K562 (cell line): ENCODE results near the gene AIDA. TPM values are rescaled to one million over a fixed set of nuclear protein-coding genes. Genes with fewer than 3 reads are reported as not detected.

Experiments
- ASH1L ChIP-seq: fragments of 450-650 bp; IDR thresholded peaks from 2 replicates; pipeline ENCODE4 v1.6.1; 2018; ENCODE audit warnings: borderline replicate concordance, mild to moderate bottlenecking, low read depth; ENCODE audit not compliant: partially characterized antibody
- CBX3 ChIP-seq, 2 experiments: IDR thresholded peaks; 1 replicate in 1 of 2; 2 replicates in 1 of 2; pipeline ENCODE4 v1.6.1; 2012; ENCODE audit warnings: inconsistent platforms in 2 of 2, low read length in 2 of 2, borderline replicate concordance in 1 of 2, control low read depth in 1 of 2
- COPS2 ChIP-seq: fragments of 450-650 bp; conservative IDR thresholded peaks from 2 replicates; pipeline ENCODE4 v1.6.1; 2016; ENCODE audit warnings: mild to moderate bottlenecking, moderate library complexity
- E2F3 ChIP-seq: fragments of 250-450 bp; sonication (Bioruptor Pico); IDR thresholded peaks from 2 replicates; pipeline ENCODE4 v1.4.0; 2020; ENCODE audit warnings: mild to moderate bottlenecking
- E2F4 ChIP-seq: sonication (generic); formaldehyde crosslinking; IDR thresholded peaks from 2 replicates; pipeline ENCODE4 v1.8.0; 2022; ENCODE audit warnings: mild to moderate bottlenecking, low read depth, missing genetic modification reagents
- E2F6 ChIP-seq, 2 experiments: IDR thresholded peaks; 2 replicates each; pipeline ENCODE4 v1.6.1; 2011; ENCODE audit warnings: borderline replicate concordance in 1 of 2, control low read depth in 1 of 2, low read depth in 1 of 2, low read length in 1 of 2, mild to moderate bottlenecking in 1 of 2, mixed read lengths in 1 of 2, moderate library complexity in 1 of 2; ENCODE audit not compliant: insufficient read depth in 1 of 2, insufficient read length in 1 of 2, poor library complexity in 1 of 2, severe bottlenecking in 1 of 2; ENCODE audit errors: extremely low read depth in 1 of 2
- ESRRB ChIP-seq: fragments of 250-450 bp; sonication (Bioruptor Pico); IDR thresholded peaks from 2 replicates; pipeline ENCODE4 v1.5.0; 2020; ENCODE audit warnings: mild to moderate bottlenecking, moderate library complexity, borderline replicate concordance
- EZH2 ChIP-seq: IDR thresholded peaks from 2 replicates; pipeline ENCODE4 v1.6.1; 2012; ENCODE audit warnings: low read depth, mild to moderate bottlenecking, inconsistent platforms, low read length, borderline replicate concordance
- FIP1L1 ChIP-seq: fragments of 200-400 bp; formaldehyde crosslinking; IDR thresholded peaks from 2 replicates; pipeline ENCODE4 v1.6.1; 2018; ENCODE audit warnings: mild to moderate bottlenecking, low read depth, low read length; ENCODE audit not compliant: poor library complexity, severe bottlenecking
- SIN3B ChIP-seq: fragments of 450-650 bp; IDR thresholded peaks from 2 replicates; pipeline ENCODE4 v1.6.1; 2017; ENCODE audit warnings: low read depth, mild to moderate bottlenecking, moderate library complexity
- SMAD4 ChIP-seq: fragments of 250-450 bp; sonication (Bioruptor Pico); conservative IDR thresholded peaks from 2 replicates; pipeline ENCODE4 v1.8.0; 2021; ENCODE audit warnings: inconsistent platforms, mild to moderate bottlenecking, moderate library complexity
- TAF7 ChIP-seq: fragments of 450-650 bp; IDR thresholded peaks from 2 replicates; pipeline ENCODE4 v1.6.1; 2016; ENCODE audit warnings: missing genetic modification characterization, missing compliant biosample characterization
- ZNF277 ChIP-seq: fragments of 250-450 bp; sonication (Bioruptor Pico); IDR thresholded peaks from 2 replicates; pipeline ENCODE4 v1.8.0; 2022; ENCODE audit warnings: inconsistent platforms, mild to moderate bottlenecking, moderate library complexity, borderline replicate concordance
- polyA plus RNA-seq, 8 experiments: library from polyadenylated mRNA; depleted of rRNA in 4 of 8; stranded (reverse) in 5 of 8; unstranded in 3 of 8; fragments of >200 nt; fragmentation: Nextera tagmentation in 2 of 8; fragmentation: Illumina TruSeq in 1 of 8; extraction: Ambion mirVana in 2 of 8; extraction: Trizol in 1 of 8; gene quantifications; 2 replicates each; pipeline versions ENCODE4 v1.2.1 to v1.2.3, GENCODE V29; 2011 to 2014; ENCODE audit warnings: inconsistent platforms in 1 of 8, missing spikeins in 1 of 8
- total RNA-seq, 7 experiments: library from RNA; depleted of rRNA in 6 of 7; stranded (reverse); fragments of >200 nt in 6 of 7; fragmentation: Illumina TruSeq in 2 of 7; extraction: Trizol in 2 of 7; gene quantifications; 2 replicates each; pipeline versions ENCODE4 v1.2.1 to v1.2.3, GENCODE V29; 2011 to 2021; ENCODE audit warnings: low replicate concordance in 1 of 7
- TF ChIP-seq, protein P1 (sequence below): sonication (generic); formaldehyde crosslinking; IDR thresholded peaks from 2 replicates; pipeline ENCODE4 v1.8.1; 2023; ENCODE audit warnings: mild to moderate bottlenecking, missing genetic modification reagents
- TF ChIP-seq, protein P2 (sequence below): sonication (generic); formaldehyde crosslinking; IDR thresholded peaks from 2 replicates; pipeline ENCODE4 v1.8.0; 2023; ENCODE audit warnings: mild to moderate bottlenecking, missing genetic modification reagents
- TF ChIP-seq, protein P3 (sequence below): fragments of 450-650 bp; IDR thresholded peaks from 2 replicates; pipeline ENCODE4 v1.7.0; 2016; ENCODE audit warnings: borderline replicate concordance

The AIDA gene
- total and polyA plus RNA-seq, 9 of the 15 experiments (the other 6 are each of a cell fraction or from before 2014, with no cell fraction given): 18.2 to 77.9 (median 24.9) TPM

GRCh38 chr1:222711319-222712252 lies 705 bp downstream of the AIDA start (continued):
- no peak for TF ChIP-seq ZNF277 (CRISPR knock-in tag)
- peak; percentile 96 for TF ChIP-seq SMAD4 (CRISPR knock-in tag)
- TF ChIP-seq, protein P1, sequence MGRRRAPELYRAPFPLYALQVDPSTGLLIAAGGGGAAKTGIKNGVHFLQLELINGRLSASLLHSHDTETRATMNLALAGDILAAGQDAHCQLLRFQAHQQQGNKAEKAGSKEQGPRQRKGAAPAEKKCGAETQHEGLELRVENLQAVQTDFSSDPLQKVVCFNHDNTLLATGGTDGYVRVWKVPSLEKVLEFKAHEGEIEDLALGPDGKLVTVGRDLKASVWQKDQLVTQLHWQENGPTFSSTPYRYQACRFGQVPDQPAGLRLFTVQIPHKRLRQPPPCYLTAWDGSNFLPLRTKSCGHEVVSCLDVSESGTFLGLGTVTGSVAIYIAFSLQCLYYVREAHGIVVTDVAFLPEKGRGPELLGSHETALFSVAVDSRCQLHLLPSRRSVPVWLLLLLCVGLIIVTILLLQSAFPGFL: no peak
- no peak for TF ChIP-seq EZH2
- no peak for TF ChIP-seq ESRRB (CRISPR knock-in tag)
- no peak for TF ChIP-seq FIP1L1
- no peak for TF ChIP-seq TAF7 (tag)
- TF ChIP-seq ASH1L: no peak
- no peak for TF ChIP-seq E2F4 (CRISPR knock-in tag)
- peak; percentile 26 to 36 for TF ChIP-seq E2F6 (IDR thresholded peaks at IDR 0.05; ENCODE audit: borderline replicate concordance in 1 of 2, extremely low read depth in 1 of 2, insufficient read depth in 1 of 2, insufficient read length in 1 of 2, low read depth in 1 of 2, low read length in 1 of 2, poor library complexity in 1 of 2, severe bottlenecking in 1 of 2)
- no peak for TF ChIP-seq SIN3B
- TF ChIP-seq, protein P2, sequence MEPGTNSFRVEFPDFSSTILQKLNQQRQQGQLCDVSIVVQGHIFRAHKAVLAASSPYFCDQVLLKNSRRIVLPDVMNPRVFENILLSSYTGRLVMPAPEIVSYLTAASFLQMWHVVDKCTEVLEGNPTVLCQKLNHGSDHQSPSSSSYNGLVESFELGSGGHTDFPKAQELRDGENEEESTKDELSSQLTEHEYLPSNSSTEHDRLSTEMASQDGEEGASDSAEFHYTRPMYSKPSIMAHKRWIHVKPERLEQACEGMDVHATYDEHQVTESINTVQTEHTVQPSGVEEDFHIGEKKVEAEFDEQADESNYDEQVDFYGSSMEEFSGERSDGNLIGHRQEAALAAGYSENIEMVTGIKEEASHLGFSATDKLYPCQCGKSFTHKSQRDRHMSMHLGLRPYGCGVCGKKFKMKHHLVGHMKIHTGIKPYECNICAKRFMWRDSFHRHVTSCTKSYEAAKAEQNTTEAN: no peak
- TF ChIP-seq COPS2: no peak
- TF ChIP-seq CBX3 (IDR thresholded peaks at IDR 0.05; ENCODE audit: borderline replicate concordance in 1 of 2, low read length in 2 of 2): no peak
- TF ChIP-seq, protein P3, sequence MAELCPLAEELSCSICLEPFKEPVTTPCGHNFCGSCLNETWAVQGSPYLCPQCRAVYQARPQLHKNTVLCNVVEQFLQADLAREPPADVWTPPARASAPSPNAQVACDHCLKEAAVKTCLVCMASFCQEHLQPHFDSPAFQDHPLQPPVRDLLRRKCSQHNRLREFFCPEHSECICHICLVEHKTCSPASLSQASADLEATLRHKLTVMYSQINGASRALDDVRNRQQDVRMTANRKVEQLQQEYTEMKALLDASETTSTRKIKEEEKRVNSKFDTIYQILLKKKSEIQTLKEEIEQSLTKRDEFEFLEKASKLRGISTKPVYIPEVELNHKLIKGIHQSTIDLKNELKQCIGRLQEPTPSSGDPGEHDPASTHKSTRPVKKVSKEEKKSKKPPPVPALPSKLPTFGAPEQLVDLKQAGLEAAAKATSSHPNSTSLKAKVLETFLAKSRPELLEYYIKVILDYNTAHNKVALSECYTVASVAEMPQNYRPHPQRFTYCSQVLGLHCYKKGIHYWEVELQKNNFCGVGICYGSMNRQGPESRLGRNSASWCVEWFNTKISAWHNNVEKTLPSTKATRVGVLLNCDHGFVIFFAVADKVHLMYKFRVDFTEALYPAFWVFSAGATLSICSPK: no peak
- TF ChIP-seq E2F3 (CRISPR knock-in tag): no peak
